ENCODE results near the gene ZNF74.

GRCh38 chr22:20431511-20432192 is 37.7 kb downstream of the ZNF74 start:
- TF ChIP-seq, protein P1, sequence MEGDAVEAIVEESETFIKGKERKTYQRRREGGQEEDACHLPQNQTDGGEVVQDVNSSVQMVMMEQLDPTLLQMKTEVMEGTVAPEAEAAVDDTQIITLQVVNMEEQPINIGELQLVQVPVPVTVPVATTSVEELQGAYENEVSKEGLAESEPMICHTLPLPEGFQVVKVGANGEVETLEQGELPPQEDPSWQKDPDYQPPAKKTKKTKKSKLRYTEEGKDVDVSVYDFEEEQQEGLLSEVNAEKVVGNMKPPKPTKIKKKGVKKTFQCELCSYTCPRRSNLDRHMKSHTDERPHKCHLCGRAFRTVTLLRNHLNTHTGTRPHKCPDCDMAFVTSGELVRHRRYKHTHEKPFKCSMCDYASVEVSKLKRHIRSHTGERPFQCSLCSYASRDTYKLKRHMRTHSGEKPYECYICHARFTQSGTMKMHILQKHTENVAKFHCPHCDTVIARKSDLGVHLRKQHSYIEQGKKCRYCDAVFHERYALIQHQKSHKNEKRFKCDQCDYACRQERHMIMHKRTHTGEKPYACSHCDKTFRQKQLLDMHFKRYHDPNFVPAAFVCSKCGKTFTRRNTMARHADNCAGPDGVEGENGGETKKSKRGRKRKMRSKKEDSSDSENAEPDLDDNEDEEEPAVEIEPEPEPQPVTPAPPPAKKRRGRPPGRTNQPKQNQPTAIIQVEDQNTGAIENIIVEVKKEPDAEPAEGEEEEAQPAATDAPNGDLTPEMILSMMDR (conservative IDR thresholded peaks at IDR 0.05 in 1 of 2, IDR thresholded peaks at IDR 0.05 in 1 of 2; ENCODE audit: low read depth in 1 of 2, low read length in 2 of 2), result no peak
- TF ChIP-seq EZH2 (IDR thresholded peaks at IDR 0.05; ENCODE audit: low read length, missing control alignments), result no peak

Measured in fibroblast of lung (primary cell).